ENCODE results near the gene IGLL1. TPM values are rescaled to one million over a fixed set of nuclear protein-coding genes. Genes with fewer than 3 reads are reported as not detected.
"Not testable (repeated sequence)": the region's sequence is repeated elsewhere in the genome, so short reads cannot be mapped to it uniquely, and the experiment has no call there.

IGLL1 gene
- total RNA-seq: not detected in 2 replicates
- not detected in 2 replicates for polyA plus RNA-seq
- polyA plus RNA-seq (2011; cell fraction: cytosol; rRNA removed): not detected in 2 replicates
- polyA plus RNA-seq (2011; cell fraction: nucleus; rRNA removed): not detected in 2 replicates
- not detected in 2 replicates for polyA plus RNA-seq (2012)
- not detected in 2 replicates for polyA minus RNA-seq
- polyA minus RNA-seq (2011; cell fraction: cytosol; rRNA and poly(A)+ RNA removed): not detected
- not detected in 2 replicates for polyA minus RNA-seq (2011; cell fraction: nucleus; rRNA and poly(A)+ RNA removed)
- not detected for Bru-seq, nascent RNA
- not detected for BruChase-seq, experiment 1, labeled RNA remaining after a 6-hour chase
- BruChase-seq, experiment 2, labeled RNA remaining after a 2-hour chase: not detected
- long read RNA-seq: 0 reads

- BruUV-seq (replicated peaks): no TSS peak
- POLR2A ChIA-PET: no interaction called here
- Histone ChIP-seq H3K9me3 (replicated peaks; ENCODE audit: control insufficient read depth, insufficient read depth, low read length) (no peaks in the 10 kb centered on the region), H3K79me2 (ENCODE audit: control insufficient read depth, insufficient read depth, low read length) (no peaks in the 10 kb centered on the region), H3K9ac (replicated peaks; ENCODE audit: extremely low read depth, insufficient read depth, low read length) (no peak within 1 kb of the TSS), H3K4me2 (ENCODE audit: insufficient read depth, low read length) (no peak within 1 kb of the TSS), H2AFZ (ENCODE audit: low read depth, low read length) (no peak within 1 kb of the TSS), H3K27ac (ENCODE audit: insufficient read depth, low read depth, low read length) (no peak within 1 kb of the TSS), H3K27me3 (ENCODE audit: control insufficient read depth in 2 of 2, insufficient read depth in 2 of 2, low read length in 2 of 2) (no peaks in the 10 kb centered on the region), H4K20me1 (replicated peaks; ENCODE audit: control insufficient read depth, extremely low read depth, insufficient read depth, low read length) (no peaks in the 10 kb centered on the region), H3K4me1 (ENCODE audit: control insufficient read depth, extremely low read depth, insufficient read depth, low read length) (no peaks in the 10 kb centered on the region), H3K9me1 (replicated peaks; ENCODE audit: control insufficient read depth, extremely low read depth, insufficient read depth, low read length) (no peaks in the 10 kb centered on the region), H3K4me3 (replicated peaks in 1 of 3; ENCODE audit: insufficient read depth in 1 of 3, low read depth in 1 of 3, low read length in 3 of 3) (no peak within 1 kb of the TSS), H3K36me3 (ENCODE audit: control insufficient read depth in 2 of 2, extremely low read depth in 1 of 2, insufficient read depth in 2 of 2, low read length in 2 of 2) (no peaks in the 10 kb centered on the region)
- FAIRE-seq (no peak), DNase-seq (ENCODE audit: low read depth, low spot score) (no peak)
- no peak for TF ChIP-seq MAX (IDR thresholded peaks at IDR 0.05; ENCODE audit: insufficient read depth, insufficient read length)
- TF ChIP-seq JUN (IDR thresholded peaks at IDR 0.05; ENCODE audit: borderline replicate concordance, insufficient read depth, insufficient read length, low read depth): no peak
- TF ChIP-seq EZH2 (IDR thresholded peaks at IDR 0.05; ENCODE audit: borderline replicate concordance, low read depth, low read length, severe bottlenecking): no peak
- no peak for TF ChIP-seq POLR2AphosphoS5 (IDR thresholded peaks at IDR 0.05; ENCODE audit: insufficient read depth, low read depth, low read length)
- no peak for TF ChIP-seq CTCF (IDR thresholded peaks at IDR 0.05; ENCODE audit: extremely low read depth in 1 of 2, insufficient read depth in 1 of 2, low read depth in 1 of 2, low read length in 2 of 2)
- no peak for TF ChIP-seq POLR2A (IDR thresholded peaks at IDR 0.05; ENCODE audit: low read depth, low read length)
- TF ChIP-seq GATA2 (IDR thresholded peaks at IDR 0.05; ENCODE audit: insufficient read depth, insufficient read length, low read depth, low read length): no peak
- no peak for TF ChIP-seq MYC (IDR thresholded peaks at IDR 0.05; ENCODE audit: low read depth, low read length)
- no peak for TF ChIP-seq FOS (IDR thresholded peaks at IDR 0.05; ENCODE audit: borderline replicate concordance, insufficient read depth, low read length)
- CTCF ChIA-PET: interaction anchor here (0.7 kb wide), 1 partner anchor 9 kb away, joined by 3 read pairs; no protein-coding TSS in a partner anchor
- dilution Hi-C loops (cut with MboI; ENCODE audit: extremely low pct_ligation_motif_present, low sequenced_read_pairs) (no loop called here), intact Hi-C loops (cut with micrococcal nuclease) (no loop called here)
These were observed at the start of gene IGLL1 for GRCh38 chr22:23579870-23580575. TSS of gene IGLL1 (minus strand) at chr22:23580290. CDS start at chr22:23580190, 100 bp downstream.

- H3K36me3 ChIP-seq (ENCODE audit: control insufficient read depth in 2 of 2, extremely low read depth in 1 of 2, insufficient read depth in 2 of 2, low read length in 2 of 2); H4K20me1 ChIP-seq (replicated peaks; ENCODE audit: control insufficient read depth, extremely low read depth, insufficient read depth, low read length); H3K4me1 ChIP-seq (ENCODE audit: control insufficient read depth, extremely low read depth, insufficient read depth, low read length); FAIRE-seq; dilution Hi-C loops (cut with MboI; ENCODE audit: extremely low pct_ligation_motif_present, low sequenced_read_pairs); H3K79me2 ChIP-seq (ENCODE audit: control insufficient read depth, insufficient read depth, low read length); H3K9me1 ChIP-seq (replicated peaks; ENCODE audit: control insufficient read depth, extremely low read depth, insufficient read depth, low read length); H3K4me2 ChIP-seq (ENCODE audit: insufficient read depth, low read length); DNase-seq (ENCODE audit: low read depth, low spot score); POLR2A ChIA-PET; H3K27me3 ChIP-seq (ENCODE audit: control insufficient read depth in 2 of 2, insufficient read depth in 2 of 2, low read length in 2 of 2); H3K4me3 ChIP-seq (replicated peaks in 1 of 3; ENCODE audit: insufficient read depth in 1 of 3, low read depth in 1 of 3, low read length in 3 of 3); BruUV-seq (replicated peaks); H3K9ac ChIP-seq (replicated peaks; ENCODE audit: extremely low read depth, insufficient read depth, low read length); H2AFZ ChIP-seq (ENCODE audit: low read depth, low read length); H3K9me3 ChIP-seq (replicated peaks; ENCODE audit: control insufficient read depth, insufficient read depth, low read length); H3K27ac ChIP-seq (ENCODE audit: insufficient read depth, low read depth, low read length): not testable (repeated sequence)
- intact Hi-C loops (cut with micrococcal nuclease): loop anchor here (5.0 kb wide), 1 partner anchor 219 kb away; no protein-coding TSS in a partner anchor
- CTCF ChIA-PET: interaction anchor here (1.2 to 1.6 kb wide), 4 partner anchors 24 to 221 kb away, joined by 3 to 10 read pairs (median 4); no protein-coding TSS in a partner anchor
These were observed 48.1 kb upstream of the IGLL1 start for GRCh38 chr22:23628056-23628743.
